H1 (cell line): ENCODE data around the gene AVPI1. TPM values are rescaled to one million over a fixed set of nuclear protein-coding genes. Genes with fewer than 3 reads are reported as not detected.

Source experiments
- CTCF ChIA-PET: fragments of 300-600 bp; sonication (Branson Sonifier 250); formaldehyde crosslinking; loops from one replicate; lab custom pipeline; 2021; ENCODE audit not compliant: partially characterized antibody; lab: Charles Lee
- POLR2A ChIA-PET: fragments of 300-600 bp; sonication (Branson Sonifier 250); formaldehyde crosslinking; loops from one replicate; lab custom pipeline; 2021; ENCODE audit warnings: inconsistent platforms; ENCODE audit not compliant: partially characterized antibody; lab: Charles Lee
- DNase-seq, 2 experiments: peaks; one replicate each; pipeline versions ENCODE4 v3.0.0 to v3.0.0-alpha.2; 2010 to 2022; ENCODE audit warnings: low spot score in 2 of 2, low read depth in 1 of 2, mixed read lengths in 1 of 2
- FAIRE-seq: peaks from 2 replicates; lab custom pipeline; 2011; peaks lifted over from hg19 to GRCh38; lab: Jason Lieb, UNC
- H2AFZ ChIP-seq: 2 replicates; pipeline ENCODE4 v1.8.1; 2012; ENCODE audit warnings: low read length, inconsistent platforms
- H2AK5ac ChIP-seq: 2 replicates; pipeline ENCODE4 v1.6.1; 2013; ENCODE audit warnings: low read depth, low read length
- H2BK120ac ChIP-seq: replicated peaks from 2 replicates; pipeline ENCODE3; 2013; ENCODE audit warnings: low read depth, low read length, inconsistent platforms
- H2BK12ac ChIP-seq: 2 replicates; pipeline ENCODE4 v1.6.1; 2013; ENCODE audit warnings: low read depth, low read length
- H2BK15ac ChIP-seq: 2 replicates; pipeline ENCODE4 v1.6.1; 2013; ENCODE audit warnings: low read length
- H2BK20ac ChIP-seq: 2 replicates; pipeline ENCODE4 v1.6.1; 2013; ENCODE audit warnings: low read length
- H2BK5ac ChIP-seq: 2 replicates; pipeline ENCODE4 v1.6.1; 2013; ENCODE audit warnings: low read depth, low read length
- H3K14ac ChIP-seq: 2 replicates; pipeline ENCODE4 v1.6.1; 2013; ENCODE audit warnings: inconsistent platforms; ENCODE audit not compliant: insufficient read length
- H3K18ac ChIP-seq: 2 replicates; pipeline ENCODE4 v1.6.1; 2013; ENCODE audit warnings: low read length; ENCODE audit errors: extremely low read depth
- H3K23ac ChIP-seq: 2 replicates; pipeline ENCODE4 v1.6.1; 2013; ENCODE audit warnings: inconsistent platforms; ENCODE audit not compliant: insufficient read length
- H3K23me2 ChIP-seq: 2 replicates; pipeline ENCODE4 v1.6.1; 2013; ENCODE audit warnings: low read depth, low read length
- H3K27ac ChIP-seq: 2 replicates; pipeline ENCODE4 v1.6.1; 2011; ENCODE audit warnings: low read depth, low read length, inconsistent platforms
- H3K27me3 ChIP-seq, 4 experiments: replicated peaks in 1 of 4; 1 replicate in 1 of 4; 2 replicates in 3 of 4; pipeline versions ENCODE4 v1.6.1 to v1.8.1; 2011 to 2013; ENCODE audit warnings: low read length in 3 of 4, mild to moderate bottlenecking in 3 of 4, inconsistent platforms in 2 of 4, mixed read lengths in 2 of 4, moderate library complexity in 1 of 4; ENCODE audit not compliant: control insufficient read depth in 3 of 4, insufficient read depth in 3 of 4; ENCODE audit errors: extremely low read depth in 1 of 4
- H3K36me3 ChIP-seq, 4 experiments: 2 replicates each; pipeline versions ENCODE4 v1.6.1 to v1.8.1; 2011 to 2013; ENCODE audit warnings: mild to moderate bottlenecking in 4 of 4, low read length in 3 of 4, moderate library complexity in 2 of 4, control low read depth in 1 of 4, inconsistent platforms in 1 of 4; ENCODE audit not compliant: insufficient read depth in 4 of 4, control insufficient read depth in 2 of 4
- H3K4ac ChIP-seq: replicated peaks from 2 replicates; pipeline ENCODE3; 2013; ENCODE audit warnings: low read length, low read depth, mixed read lengths, inconsistent platforms; ENCODE audit not compliant: insufficient read length
- H3K4me1 ChIP-seq, 4 experiments: replicated peaks in 1 of 4; 1 replicate in 1 of 4; 2 replicates in 3 of 4; pipeline versions ENCODE4 v1.6.1 to v1.8.1; 2011 to 2013; ENCODE audit warnings: low read length in 3 of 4, inconsistent platforms in 2 of 4, mixed read lengths in 1 of 4; ENCODE audit not compliant: insufficient read depth in 4 of 4, control insufficient read depth in 3 of 4
- H3K4me2 ChIP-seq, 2 experiments: 2 replicates each; pipeline versions ENCODE4 v1.6.1 to v1.8.1; 2011 to 2013; ENCODE audit warnings: low read depth in 2 of 2, low read length in 2 of 2, control low read depth in 1 of 2, inconsistent platforms in 1 of 2, mild to moderate bottlenecking in 1 of 2; ENCODE audit not compliant: insufficient read depth in 1 of 2
- H3K4me3 ChIP-seq, 4 experiments: fragments of 200-600, 300-600 bp in 1 of 4; sonication (generic), shearing (Covaris generic), sonication (Bioruptor Twin) in 1 of 4; 2 replicates each; pipeline versions ENCODE4 v1.5.1 to v1.8.1; 2011 to 2016; ENCODE audit warnings: low read length in 4 of 4, low read depth in 3 of 4, control low read depth in 2 of 4, inconsistent platforms in 2 of 4, mild to moderate bottlenecking in 2 of 4, mixed read lengths in 1 of 4, moderate library complexity in 1 of 4; ENCODE audit not compliant: insufficient read depth in 2 of 4; ENCODE audit errors: extremely low read depth in 1 of 4
- H3K56ac ChIP-seq: replicated peaks from 2 replicates; pipeline ENCODE3; 2013; ENCODE audit warnings: low read depth, mild to moderate bottlenecking, mixed read lengths, low read length, inconsistent platforms; ENCODE audit not compliant: insufficient read length
- H3K79me1 ChIP-seq: 2 replicates; pipeline ENCODE4 v1.6.1; 2013; ENCODE audit warnings: low read depth, low read length, control low read depth
- H3K79me2 ChIP-seq, 2 experiments: 2 replicates each; pipeline versions ENCODE4 v1.6.1 to v1.8.1; 2012 to 2013; ENCODE audit warnings: low read length in 2 of 2, mild to moderate bottlenecking in 2 of 2, inconsistent platforms in 1 of 2; ENCODE audit not compliant: insufficient read depth in 2 of 2, control insufficient read depth in 1 of 2
- H3K9ac ChIP-seq, 4 experiments: replicated peaks in 1 of 4; 1 replicate in 1 of 4; 2 replicates in 3 of 4; pipeline versions ENCODE4 v1.6.1 to v1.8.1; 2011 to 2013; ENCODE audit warnings: low read depth in 3 of 4, low read length in 3 of 4, control low read depth in 2 of 4, mild to moderate bottlenecking in 2 of 4, moderate library complexity in 2 of 4, inconsistent platforms in 1 of 4; ENCODE audit errors: extremely low read depth in 1 of 4
- H3K9me3 ChIP-seq, 2 experiments: 2 replicates each; pipeline versions ENCODE4 v1.6.1 to v1.8.1; 2012 to 2013; ENCODE audit warnings: mild to moderate bottlenecking in 2 of 2, moderate library complexity in 2 of 2, control low read depth in 1 of 2, inconsistent platforms in 1 of 2, low read depth in 1 of 2, low read length in 1 of 2, mixed read lengths in 1 of 2; ENCODE audit not compliant: insufficient read depth in 2 of 2
- H4K20me1 ChIP-seq, 2 experiments: replicated peaks in 1 of 2; 2 replicates each; pipeline versions ENCODE3 to v1.8.1; 2011 to 2013; ENCODE audit warnings: inconsistent platforms in 2 of 2, low read length in 2 of 2, mild to moderate bottlenecking in 1 of 2; ENCODE audit not compliant: insufficient read depth in 2 of 2, control insufficient read depth in 1 of 2
- H4K5ac ChIP-seq: 2 replicates; pipeline ENCODE4 v1.6.1; 2013; ENCODE audit warnings: low read length, low read depth, mixed read lengths, inconsistent platforms; ENCODE audit not compliant: insufficient read length
- H4K8ac ChIP-seq: 2 replicates; pipeline ENCODE4 v1.8.0; 2013; ENCODE audit warnings: mild to moderate bottlenecking, moderate library complexity, low read length, inconsistent platforms; ENCODE audit not compliant: insufficient read depth; ENCODE audit errors: extremely low read depth
- H4K91ac ChIP-seq: replicated peaks from 2 replicates; pipeline ENCODE3; 2013; ENCODE audit warnings: low read length, mixed read lengths, inconsistent platforms; ENCODE audit not compliant: insufficient read length
- ASH2L ChIP-seq: fragments of 200-600, 300-600 bp; sonication (generic); IDR thresholded peaks from one replicate; pipeline ENCODE4 v1.7.1; 2017; ENCODE audit warnings: low read length
- CTBP2 ChIP-seq: IDR thresholded peaks from 2 replicates; pipeline ENCODE4 v1.7.0; 2011; ENCODE audit warnings: borderline replicate concordance, mild to moderate bottlenecking, moderate library complexity, mixed read lengths, low read length; ENCODE audit not compliant: insufficient read depth, insufficient read length
- FOSL1 ChIP-seq: IDR thresholded peaks from 2 replicates; pipeline ENCODE4 v1.6.1; 2011; ENCODE audit warnings: mild to moderate bottlenecking, low read depth, low read length, moderate library complexity; ENCODE audit not compliant: insufficient read depth
- HDAC6 ChIP-seq: IDR thresholded peaks from one replicate; pipeline ENCODE4 v1.7.1; 2012; ENCODE audit warnings: low read depth, mild to moderate bottlenecking, inconsistent platforms, low read length, moderate library complexity
- KDM5A ChIP-seq: fragments of 200-600 bp; IDR thresholded peaks from 2 replicates; pipeline ENCODE4 v1.7.1; 2012; ENCODE audit warnings: mild to moderate bottlenecking, low read length, inconsistent platforms, mixed read lengths
- POU5F1 ChIP-seq: IDR thresholded peaks from 2 replicates; pipeline ENCODE4 v1.6.1; 2011; ENCODE audit warnings: low read depth, mild to moderate bottlenecking, low read length, moderate library complexity
- WGBS, 2 experiments: shearing (Covaris generic) in 1 of 2; methylation state at CpG; one replicate each; pipeline versions ENCODE4 v1.1.6 to v1.1.7; 2013 to 2015; ENCODE audit warnings: low lambda C conversion rate in 2 of 2, mixed read lengths in 2 of 2, inconsistent platforms in 1 of 2, low coverage in 1 of 2, missing lambda C conversion rate in 1 of 2; ENCODE audit not compliant: insufficient replicate concordance in 2 of 2, insufficient coverage in 1 of 2, insufficient read length in 1 of 2; ENCODE audit errors: extremely low coverage in 1 of 2, missing lambda C conversion rate in 1 of 2; 5-methylcytosine and 5-hydroxymethylcytosine counted together
- polyA plus RNA-seq, 7 experiments: library from polyadenylated mRNA; depleted of rRNA in 3 of 7; stranded (reverse) in 5 of 7; unstranded in 2 of 7; fragments of >200 nt in 5 of 7; fragments of 200-250 nt in 2 of 7; gene quantifications; 1 replicate in 5 of 7; 2 replicates in 1 of 7; 4 replicates in 1 of 7; pipeline versions ENCODE4 v1.2.1 to v1.2.3, GENCODE V29; 2011 to 2013; ENCODE audit warnings: missing spikeins in 2 of 7, mixed read lengths in 2 of 7
- total RNA-seq: library from RNA; stranded (reverse); fragmentation: NEBNext Ultra II Directional; extraction: Animal tissue kit (Norgen Biotek cat#: 25700); gene quantifications from 2 replicates; pipeline ENCODE4 v1.2.1, GENCODE V29; 2021

Gene AVPI1
- total and polyA plus RNA-seq, 2 of the 8 experiments (the other 6 are each of a cell fraction or from before 2014, with no cell fraction given): 9.0 to 13.5 TPM

GRCh38 chr10:97687785-97688781 is 1.0 kb upstream of the AVPI1 start:
- peak overlapping the region; percentile 19 to 53 (median 37); a peak in 7 of 8 replicates for H3K4me3 ChIP-seq
- H4K8ac ChIP-seq: peak overlapping the region; percentile 90; the same call in 1 of the 2 replicates
- H3K23me2 ChIP-seq: peaks cover 7% of the 10 kb centered on the region; the same call in 1 of the 2 replicates
- CTCF ChIA-PET: interaction anchor here (0.7 to 6.5 kb wide), 15 partner anchors 9 to 187 kb away, joined by 3 to 50 read pairs (median 5); partner anchors contain the start of genes MARVELD1 and ZFYVE27
- peak overlapping the region; percentile 69 for H4K91ac ChIP-seq
- WGBS, 2 experiments: 71% methylated on average over 14 of the region's 14 CpGs; no CpG with 5 or more reads in 1 of the 2 experiments
- H3K14ac ChIP-seq: no peak overlapping the region
- H4K20me1 ChIP-seq: peaks cover 0 to 2% of the 10 kb centered on the region in 2 experiments
- no peak overlapping the region; the same call in 1 of the 2 replicates for H2BK20ac ChIP-seq
- peak overlapping the region; percentile 42; the same call in 1 of the 2 replicates for H3K27ac ChIP-seq
- peak overlapping the region in 3 of 4 experiments; percentile 56 to 80 (median 66); a peak in 6 of 7 replicates for H3K9ac ChIP-seq
- peak overlapping the region; percentile 55 for H2BK15ac ChIP-seq
- no peak for DNase-seq
- peaks cover 0 to 16% (median 5%) of the 10 kb centered on the region in 4 experiments; a peak in 4 of 7 replicates for H3K4me1 ChIP-seq
- POLR2A ChIA-PET: interaction anchor here (1.1 to 5.3 kb wide), 19 partner anchors 9 to 254 kb away, joined by 3 to 42 read pairs (median 6); partner anchors contain the start of genes MARVELD1 and ZFYVE27
- H2BK5ac ChIP-seq: peak overlapping the region; percentile 53
- H2AK5ac ChIP-seq: peak overlapping the region; percentile 94
- no peak overlapping the region for H3K56ac ChIP-seq
- FAIRE-seq: no peak
- no peak overlapping the region for H2BK120ac ChIP-seq
- H3K36me3 ChIP-seq: 0 out of 8 replicates have a peak, but pooled peaks cover 0 to 2% (median 0%) of the 10 kb centered on the region in 4 experiments
- H2AFZ ChIP-seq: no peak overlapping the region
- H3K4me2 ChIP-seq: peak overlapping the region; percentile 63 to 84
- peak overlapping the region; percentile 95 for H3K18ac ChIP-seq
- peak overlapping the region; percentile 41 for H3K4ac ChIP-seq
- H3K79me1 ChIP-seq: no peaks in the 10 kb centered on the region
- peaks cover 0 to 8% of the 10 kb centered on the region in 2 experiments; a peak in 1 of 4 replicates for H3K79me2 ChIP-seq
- H3K9me3 ChIP-seq: no peaks in the 10 kb centered on the region
- peak overlapping the region; percentile 95; the same call in 1 of the 2 replicates for H2BK12ac ChIP-seq
- H3K27me3 ChIP-seq: peaks cover 0 to 7% (median 0%) of the 10 kb centered on the region in 4 experiments; a peak in 2 of 7 replicates
- H3K23ac ChIP-seq: no peak overlapping the region
- H4K5ac ChIP-seq: peak overlapping the region; percentile 81
- TF ChIP-seq CTBP2 (no peak), KDM5A (no peak), POU5F1 (no peak), ASH2L (no peak), HDAC6 (no peak), FOSL1 (no peak)
